ENCODE data around the gene CAMKK2.

CAMKK2 gene

GRCh38 chr12:121267822-121268221 lies 28.7 kb downstream of the CAMKK2 start:
- TF ChIP-seq EZH2 (IDR thresholded peaks at IDR 0.05; ENCODE audit: borderline replicate concordance, low read depth, low read length, severe bottlenecking), result no peak
- no peak for TF ChIP-seq CTCF (IDR thresholded peaks at IDR 0.05; ENCODE audit: borderline replicate concordance, extremely low read depth, low read length, poor library complexity, severe bottlenecking)
- Histone ChIP-seq H3K36me3 (ENCODE audit: insufficient read depth, low read length) (peaks cover 58% of the 10 kb centered on the region), H3K4me3 (ENCODE audit: low read depth in 1 of 2, low read length in 2 of 2) (no peak overlapping the region), H3K4me2 (ENCODE audit: insufficient read depth, low read length) (no peak overlapping the region), H3K27me3 (ENCODE audit: insufficient read depth, low read length, poor library complexity) (no peaks in the 10 kb centered on the region), H3K79me2 (ENCODE audit: insufficient read depth, low read length) (no peaks in the 10 kb centered on the region), H3K9me3 (ENCODE audit: insufficient read depth, low read length, severe bottlenecking) (no peaks in the 10 kb centered on the region), H3K27ac (ENCODE audit: low read length) (no peak overlapping the region), H4K20me1 (ENCODE audit: insufficient read depth, low read length) (0 out of 2 replicates have a peak, but pooled peaks cover 4% of the 10 kb centered on the region), H3K9ac (ENCODE audit: low read depth, low read length) (no peak overlapping the region), H3K4me1 (ENCODE audit: insufficient read depth, low read length) (no peaks in the 10 kb centered on the region), H2AFZ (ENCODE audit: low read depth, low read length) (no peak overlapping the region)
- DNase-seq, result no peak
- no peak for ATAC-seq (ENCODE audit: insufficient read depth, low read depth)

- Histone ChIP-seq H3K79me2 (ENCODE audit: insufficient read depth, low read length) (no peaks in the 10 kb centered on the region), H3K9me3 (ENCODE audit: insufficient read depth, low read length, severe bottlenecking) (no peaks in the 10 kb centered on the region), H3K36me3 (ENCODE audit: insufficient read depth, low read length) (peaks cover 64% of the 10 kb centered on the region), H3K27me3 (ENCODE audit: insufficient read depth, low read length, poor library complexity) (no peaks in the 10 kb centered on the region), H2AFZ (ENCODE audit: low read depth, low read length) (no peak overlapping the region), H3K4me2 (ENCODE audit: insufficient read depth, low read length) (no peak overlapping the region), H3K27ac (ENCODE audit: low read length) (no peak overlapping the region), H3K4me1 (ENCODE audit: insufficient read depth, low read length) (no peaks in the 10 kb centered on the region), H3K4me3 (ENCODE audit: low read depth in 1 of 2, low read length in 2 of 2) (no peak overlapping the region), H3K9ac (ENCODE audit: low read depth, low read length) (no peak overlapping the region), H4K20me1 (ENCODE audit: insufficient read depth, low read length) (0 out of 2 replicates have a peak, but pooled peaks cover 4% of the 10 kb centered on the region)
- DNase-seq (no peak), ATAC-seq (ENCODE audit: insufficient read depth, low read depth) (no peak)
- TF ChIP-seq CTCF (IDR thresholded peaks at IDR 0.05; ENCODE audit: borderline replicate concordance, extremely low read depth, low read length, poor library complexity, severe bottlenecking), result no peak
- TF ChIP-seq EZH2 (IDR thresholded peaks at IDR 0.05; ENCODE audit: borderline replicate concordance, low read depth, low read length, severe bottlenecking), result no peak
These were observed 31.5 kb downstream of the CAMKK2 start for GRCh38 chr12:121264951-121265515.

GRCh38 chr12:121264135-121264534 lies 32.4 kb downstream of the CAMKK2 start:
- H4K20me1 ChIP-seq (ENCODE audit: insufficient read depth, low read length), result 0 out of 2 replicates have a peak, but pooled peaks cover 4% of the 10 kb centered on the region
- H3K79me2 ChIP-seq (ENCODE audit: insufficient read depth, low read length), result no peaks in the 10 kb centered on the region
- peaks cover 63% of the 10 kb centered on the region for H3K36me3 ChIP-seq (ENCODE audit: insufficient read depth, low read length)
- TF ChIP-seq EZH2 (IDR thresholded peaks at IDR 0.05; ENCODE audit: borderline replicate concordance, low read depth, low read length, severe bottlenecking), result no peak
- TF ChIP-seq CTCF (IDR thresholded peaks at IDR 0.05; ENCODE audit: borderline replicate concordance, extremely low read depth, low read length, poor library complexity, severe bottlenecking), result no peak
- DNase-seq (no peak), ATAC-seq (ENCODE audit: insufficient read depth, low read depth) (no peak)
- H3K4me1 ChIP-seq (ENCODE audit: insufficient read depth, low read length), result no peaks in the 10 kb centered on the region
- no peaks in the 10 kb centered on the region for H3K9me3 ChIP-seq (ENCODE audit: insufficient read depth, low read length, severe bottlenecking)
- no peaks in the 10 kb centered on the region for H3K27me3 ChIP-seq (ENCODE audit: insufficient read depth, low read length, poor library complexity)
- H3K27ac ChIP-seq (ENCODE audit: low read length), result no peak overlapping the region
- no peak overlapping the region for H2AFZ ChIP-seq (ENCODE audit: low read depth, low read length)
- no peak overlapping the region for H3K4me2 ChIP-seq (ENCODE audit: insufficient read depth, low read length)
- H3K9ac ChIP-seq (ENCODE audit: low read depth, low read length), result no peak overlapping the region
- no peak overlapping the region for H3K4me3 ChIP-seq (ENCODE audit: low read depth in 1 of 2, low read length in 2 of 2)

Data from DND-41 (cell line).